ENCODE measurements around the gene HIVEP3.

Gene HIVEP3

DNA sequence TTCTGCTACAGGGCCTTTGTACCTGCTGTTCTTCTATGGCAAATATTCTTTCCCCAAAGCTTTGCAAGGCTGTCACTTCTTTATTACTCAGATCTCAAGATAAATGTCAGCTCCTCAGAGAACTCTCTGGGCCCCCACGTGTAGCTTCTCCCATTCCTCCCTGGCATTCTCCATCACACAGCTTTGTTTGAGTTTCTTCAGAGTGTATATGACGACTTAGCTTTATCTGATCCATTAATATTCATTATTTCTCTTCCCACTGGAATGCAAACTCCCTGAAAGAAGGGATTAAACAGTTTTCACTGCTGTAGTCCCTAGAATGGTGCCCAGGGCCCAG lies 259.6 kb downstream of the HIVEP3 start:
- H3K4me3 ChIP-seq (ENCODE audit: low read depth, low read length) = no peak overlapping the region
- TF ChIP-seq, protein P1, sequence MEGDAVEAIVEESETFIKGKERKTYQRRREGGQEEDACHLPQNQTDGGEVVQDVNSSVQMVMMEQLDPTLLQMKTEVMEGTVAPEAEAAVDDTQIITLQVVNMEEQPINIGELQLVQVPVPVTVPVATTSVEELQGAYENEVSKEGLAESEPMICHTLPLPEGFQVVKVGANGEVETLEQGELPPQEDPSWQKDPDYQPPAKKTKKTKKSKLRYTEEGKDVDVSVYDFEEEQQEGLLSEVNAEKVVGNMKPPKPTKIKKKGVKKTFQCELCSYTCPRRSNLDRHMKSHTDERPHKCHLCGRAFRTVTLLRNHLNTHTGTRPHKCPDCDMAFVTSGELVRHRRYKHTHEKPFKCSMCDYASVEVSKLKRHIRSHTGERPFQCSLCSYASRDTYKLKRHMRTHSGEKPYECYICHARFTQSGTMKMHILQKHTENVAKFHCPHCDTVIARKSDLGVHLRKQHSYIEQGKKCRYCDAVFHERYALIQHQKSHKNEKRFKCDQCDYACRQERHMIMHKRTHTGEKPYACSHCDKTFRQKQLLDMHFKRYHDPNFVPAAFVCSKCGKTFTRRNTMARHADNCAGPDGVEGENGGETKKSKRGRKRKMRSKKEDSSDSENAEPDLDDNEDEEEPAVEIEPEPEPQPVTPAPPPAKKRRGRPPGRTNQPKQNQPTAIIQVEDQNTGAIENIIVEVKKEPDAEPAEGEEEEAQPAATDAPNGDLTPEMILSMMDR (IDR thresholded peaks at IDR 0.05; ENCODE audit: insufficient read depth, low read depth, low read length, missing control alignments) = no peak
- no peak for DNase-seq (ENCODE audit: low read depth)

DNA sequence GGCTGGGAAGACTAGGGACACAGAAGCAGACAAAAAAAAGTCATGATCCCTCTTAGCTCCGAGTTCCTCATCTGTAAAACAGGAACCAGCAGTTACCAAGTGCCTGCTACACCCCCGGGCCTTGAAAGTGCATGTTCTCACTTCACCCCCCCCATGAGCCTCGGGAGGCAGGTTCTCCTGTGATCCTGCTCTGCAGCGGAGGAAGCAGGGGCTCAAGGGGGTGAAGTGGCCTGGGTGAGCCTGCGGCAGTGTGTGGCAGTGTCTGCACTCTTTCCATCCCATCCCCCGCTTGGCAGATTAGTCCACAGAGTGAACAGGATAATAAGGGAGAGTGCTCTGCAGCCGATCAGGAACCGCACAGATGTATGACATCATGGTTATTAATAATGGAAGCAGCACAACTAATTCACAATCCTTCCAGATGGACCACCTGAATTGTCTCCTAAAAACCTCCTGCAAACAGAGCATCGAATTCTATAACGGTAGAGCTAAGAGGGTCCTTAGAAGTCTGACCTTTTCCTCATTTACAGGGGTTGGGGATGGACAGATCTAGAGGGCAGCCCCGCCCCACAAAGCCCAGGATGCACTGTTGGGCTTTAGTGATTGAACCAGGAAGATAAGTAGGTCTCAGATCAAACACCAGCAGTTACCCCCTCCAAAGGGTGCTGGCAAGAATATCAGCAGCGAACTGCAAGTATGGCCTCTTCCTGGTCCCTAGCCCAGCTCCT lies 260.1 kb downstream of the HIVEP3 start:
- no peak for DNase-seq (ENCODE audit: low read depth)
- no peak overlapping the region for H3K4me3 ChIP-seq (ENCODE audit: low read depth, low read length)
- TF ChIP-seq, protein P1 (IDR thresholded peaks at IDR 0.05; ENCODE audit: insufficient read depth, low read depth, low read length, missing control alignments) = no peak

DNA sequence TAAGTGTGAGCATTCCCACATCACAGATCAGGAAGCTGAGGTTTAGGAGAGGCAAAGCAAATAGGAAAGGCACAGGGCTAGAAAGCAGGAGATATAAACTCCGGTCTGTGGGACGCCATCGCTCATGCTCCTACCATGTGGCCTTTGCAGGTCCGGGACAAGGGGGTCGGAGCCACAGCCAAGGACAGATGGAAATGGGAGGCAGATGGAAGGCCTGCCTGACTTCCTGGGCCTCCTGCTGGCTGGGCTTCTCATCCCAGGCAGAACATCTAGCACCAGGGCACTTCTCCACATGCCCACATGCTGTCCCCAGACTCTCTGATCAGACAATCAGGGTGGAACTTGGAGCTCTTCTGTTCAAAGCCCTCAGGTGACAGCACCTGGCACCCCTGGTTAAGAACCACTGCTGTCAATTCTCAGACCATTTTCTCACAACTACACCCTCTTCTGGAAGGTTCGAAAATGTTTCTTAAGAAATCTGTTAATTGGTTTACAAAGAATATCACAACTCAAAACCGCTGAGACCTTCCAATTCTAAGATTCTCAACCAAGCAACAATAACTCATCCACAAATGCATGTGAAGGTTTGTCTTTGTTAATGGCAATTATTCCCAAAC lies 260.9 kb downstream of the HIVEP3 start:
- DNase-seq (ENCODE audit: low read depth) = no peak
- TF ChIP-seq, protein P1 (IDR thresholded peaks at IDR 0.05; ENCODE audit: insufficient read depth, low read depth, low read length, missing control alignments) = no peak
- H3K4me3 ChIP-seq (ENCODE audit: low read depth, low read length) = no peak overlapping the region

DNA sequence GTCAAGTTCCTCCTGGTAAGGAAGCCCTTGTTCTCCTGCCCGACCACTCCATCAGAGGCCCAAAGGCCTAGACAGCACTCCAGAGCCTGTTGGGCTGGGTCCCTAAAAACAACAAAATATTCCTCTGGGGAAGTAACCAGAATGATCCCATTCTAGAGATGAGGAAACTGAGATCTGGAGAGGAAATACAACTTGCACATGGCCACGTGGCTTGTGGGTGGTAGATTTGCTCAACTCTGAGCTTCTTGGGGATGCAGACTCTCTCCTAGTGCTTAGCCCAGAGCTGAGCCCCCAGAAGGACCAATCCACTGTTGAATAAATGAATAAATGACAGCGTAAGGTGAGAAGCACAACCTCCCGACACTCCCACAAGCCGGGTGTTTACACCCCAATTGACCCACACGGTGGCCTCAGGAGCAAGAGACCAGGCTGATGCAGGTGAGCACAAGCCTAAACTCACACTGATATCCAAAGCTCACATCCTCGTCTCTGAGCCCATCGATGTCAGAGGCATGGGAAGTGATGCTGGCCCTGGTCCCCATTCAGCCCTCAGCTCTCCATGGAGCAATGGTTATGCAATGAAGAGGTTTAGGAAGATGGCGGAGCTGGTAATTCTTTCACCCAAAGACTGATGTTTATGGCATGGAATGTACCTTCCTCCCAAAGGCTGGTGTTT lies 261.8 kb downstream of the HIVEP3 start:
- TF ChIP-seq, protein P1 (IDR thresholded peaks at IDR 0.05; ENCODE audit: insufficient read depth, low read depth, low read length, missing control alignments) = no peak
- DNase-seq (ENCODE audit: low read depth) = no peak
- H3K4me3 ChIP-seq (ENCODE audit: low read depth, low read length) = no peak overlapping the region

DNA sequence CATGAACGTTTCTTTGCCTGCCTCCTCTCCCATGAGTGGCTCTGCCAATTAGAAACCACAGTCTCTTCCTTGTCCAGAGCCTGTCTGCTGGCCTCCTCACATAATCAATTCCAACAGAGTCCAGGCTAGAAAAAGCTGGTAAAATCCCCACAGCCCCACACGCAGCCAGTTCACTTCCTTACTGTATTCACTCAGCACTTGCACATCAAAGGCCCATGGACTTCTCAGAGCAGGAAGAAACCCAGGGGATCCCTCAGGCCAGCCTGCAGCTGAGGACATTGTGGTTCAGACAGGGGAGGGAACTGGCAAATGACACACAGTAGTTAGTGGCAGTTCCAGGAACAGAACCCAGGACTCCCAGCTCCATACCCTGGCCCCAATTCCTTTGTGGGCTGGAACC lies 262.7 kb downstream of the HIVEP3 start:
- no peak for DNase-seq (ENCODE audit: low read depth)
- no peak overlapping the region for H3K4me3 ChIP-seq (ENCODE audit: low read depth, low read length)
- TF ChIP-seq, protein P1 (IDR thresholded peaks at IDR 0.05; ENCODE audit: insufficient read depth, low read depth, low read length, missing control alignments) = no peak

DNA sequence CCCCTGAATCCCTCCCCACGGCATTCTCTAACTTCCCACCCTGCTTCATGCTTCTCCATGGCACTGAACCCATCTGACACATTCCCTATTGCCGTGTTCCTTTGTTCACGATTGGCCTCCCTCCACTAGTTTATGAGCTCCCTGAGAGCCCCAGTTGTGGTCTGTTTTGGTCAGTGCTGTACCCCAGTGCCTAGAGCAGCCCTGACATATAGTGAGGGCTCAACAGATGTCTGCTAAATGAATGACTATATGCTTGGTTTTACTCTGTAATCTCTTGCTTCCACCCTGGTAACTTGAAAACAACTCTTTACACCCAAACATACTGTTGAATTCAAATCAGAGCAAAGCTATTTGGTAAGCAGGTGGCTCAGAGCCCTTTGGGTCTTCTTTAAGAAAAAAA lies 263.1 kb downstream of the HIVEP3 start:
- TF ChIP-seq, protein P1 (IDR thresholded peaks at IDR 0.05; ENCODE audit: insufficient read depth, low read depth, low read length, missing control alignments) = no peak
- no peak overlapping the region for H3K4me3 ChIP-seq (ENCODE audit: low read depth, low read length)
- no peak for DNase-seq (ENCODE audit: low read depth)

Measured in GM12865 (cell line).